PC-9 (cell line): Measurements from ENCODE around the gene ME3. TPM values are rescaled to one million over a fixed set of nuclear protein-coding genes. Genes with fewer than 3 reads are reported as not detected.

Source experiments
- BruUV-seq: library from RNA; stranded (reverse); fragments of 400-500 nt; replicated peaks from 2 replicates; lab custom pipeline; 2021; lab: Mats Ljungman, UMichigan
- CTCF ChIA-PET: fragments of 300-600 bp; sonication (Branson Sonifier 250); formaldehyde crosslinking; loops from one replicate; lab custom pipeline; 2022; ENCODE audit warnings: antibody characterized with exemption; lab: Charles Lee
- POLR2A ChIA-PET: fragments of 300-600 bp; sonication (Branson Sonifier 250); formaldehyde crosslinking; loops from one replicate; lab custom pipeline; 2022; ENCODE audit warnings: antibody characterized with exemption; ENCODE audit not compliant: unreplicated experiment; lab: Charles Lee
- DNase-seq, 2 experiments: peaks; one replicate each; pipeline versions ENCODE4 v3.0.0 to v3.0.0-alpha.2; 2015 to 2022; ENCODE audit warnings: mixed read lengths in 1 of 2
- H2AFZ ChIP-seq: fragments of 200-600 bp; sonication (generic); 2 replicates; pipeline ENCODE4 v1.8.1; 2017; ENCODE audit warnings: antibody characterized with exemption
- H3F3A ChIP-seq: fragments of 200-600 bp; sonication (generic); 2 replicates; pipeline ENCODE4 v1.8.1; 2017; ENCODE audit warnings: antibody characterized with exemption, mild to moderate bottlenecking, low read depth; ENCODE audit not compliant: insufficient read depth
- H3K27ac ChIP-seq: fragments of 200-600 bp; sonication (generic); 2 replicates; pipeline ENCODE4 v1.6.1; 2016; ENCODE audit warnings: mixed run types
- H3K27me3 ChIP-seq: fragments of 200-600 bp; sonication (generic); 2 replicates; pipeline ENCODE4 v1.6.1; 2016; ENCODE audit warnings: low read depth, mixed run types; ENCODE audit not compliant: insufficient read depth
- H3K36me3 ChIP-seq: fragments of 200-600 bp; sonication (generic); 2 replicates; pipeline ENCODE4 v1.6.1; 2016; ENCODE audit warnings: low read depth, mixed run types
- H3K4me1 ChIP-seq: fragments of 200-600 bp; sonication (generic); replicated peaks from 2 replicates; pipeline ENCODE4 v1.6.1; 2016; ENCODE audit warnings: mixed run types; ENCODE audit not compliant: insufficient read depth
- H3K4me2 ChIP-seq: fragments of 200-600 bp; sonication (generic); 2 replicates; pipeline ENCODE4 v1.6.1; 2017; ENCODE audit warnings: mixed run types
- H3K4me3 ChIP-seq: fragments of 200-600 bp; sonication (generic); 2 replicates; pipeline ENCODE4 v1.6.1; 2016; ENCODE audit warnings: mixed run types
- H3K79me2 ChIP-seq: fragments of 200-600 bp; sonication (generic); 2 replicates; pipeline ENCODE4 v1.6.1; 2017; ENCODE audit warnings: low read depth, mixed run types
- H3K9me2 ChIP-seq: fragments of 200-600 bp; sonication (generic); 2 replicates; pipeline ENCODE4 v1.8.1; 2017; ENCODE audit warnings: mild to moderate bottlenecking; ENCODE audit not compliant: insufficient read depth
- H3K9me3 ChIP-seq: fragments of 200-600 bp; sonication (generic); 2 replicates; pipeline ENCODE4 v1.8.1; 2016; ENCODE audit warnings: low read depth; ENCODE audit not compliant: insufficient read depth
- H4K20me1 ChIP-seq: fragments of 200-600 bp; sonication (generic); 2 replicates; pipeline ENCODE4 v1.8.1; 2017; ENCODE audit not compliant: insufficient read depth
- EZH2 ChIP-seq: fragments of 200-600 bp; sonication (generic); IDR thresholded peaks from 2 replicates; pipeline ENCODE4 v1.8.0; 2017; ENCODE audit warnings: antibody characterized with exemption, low read depth
- intact Hi-C: fragments of 100-400 bp; cut with micrococcal nuclease; formaldehyde crosslinking; loops from one replicate; pipeline ENCODE4 v1.10.0; 2022; ENCODE audit not compliant: unreplicated experiment
- total RNA-seq: library from RNA; stranded (reverse); gene quantifications from 2 replicates; pipeline ENCODE4 v1.2.3, GENCODE V29; 2021
- TF ChIP-seq, protein P1 (sequence below): fragments of 200-600 bp; sonication (generic); conservative IDR thresholded peaks from 2 replicates; pipeline ENCODE4 v1.6.1; 2017; ENCODE audit warnings: mixed run types, antibody characterized with exemption, mild to moderate bottlenecking, moderate library complexity

Gene ME3
- total RNA-seq, 1 experiment from 2014 or later = 34.0 TPM

DNA sequence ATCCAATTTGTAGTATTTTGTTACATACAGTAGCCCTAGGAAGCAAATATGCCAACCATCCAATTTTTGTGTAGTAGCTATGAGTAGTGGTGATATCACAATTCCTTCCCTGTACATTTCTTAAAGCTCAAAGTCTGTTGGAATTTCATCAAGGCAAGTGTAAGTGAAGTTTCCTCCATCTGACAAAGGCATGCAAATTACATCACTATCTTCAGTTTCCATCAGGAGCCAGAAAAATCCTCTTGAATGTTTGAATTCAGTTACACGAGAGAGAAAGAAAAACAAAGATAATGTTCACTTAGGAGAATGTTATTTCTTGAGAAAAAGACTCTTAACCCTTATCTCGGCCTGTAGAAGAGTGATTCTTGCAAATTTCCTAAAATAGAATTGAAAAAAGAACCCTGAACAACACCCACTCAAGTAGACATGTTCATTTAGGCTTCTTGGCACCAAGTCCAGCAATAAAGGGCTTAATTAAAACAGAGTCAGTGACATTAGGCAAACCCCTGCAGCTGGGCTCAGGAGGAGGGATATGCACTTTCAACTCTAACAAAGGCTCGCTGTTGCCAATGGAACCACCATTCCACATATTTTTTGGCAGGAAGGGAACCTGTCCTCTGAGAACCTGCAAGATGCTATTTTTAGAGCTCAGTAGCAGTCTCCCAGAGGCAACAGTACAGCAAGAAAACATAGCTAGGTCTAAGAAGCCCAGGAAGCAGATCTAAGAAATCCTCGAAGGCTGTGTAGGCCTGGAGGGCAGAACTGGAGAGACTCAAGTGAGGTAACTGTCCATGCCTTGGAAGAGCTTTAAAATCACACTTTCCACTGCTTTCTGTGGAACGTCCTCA lies 153.1 kb downstream of the ME3 start:
- peaks cover 38% of the 10 kb centered on the region for H3F3A ChIP-seq
- H3K9me2 ChIP-seq = no peaks in the 10 kb centered on the region
- BruUV-seq = no TSS peak
- no peak overlapping the region for H3K27ac ChIP-seq
- H4K20me1 ChIP-seq = no peaks in the 10 kb centered on the region
- TF ChIP-seq, protein P1, sequence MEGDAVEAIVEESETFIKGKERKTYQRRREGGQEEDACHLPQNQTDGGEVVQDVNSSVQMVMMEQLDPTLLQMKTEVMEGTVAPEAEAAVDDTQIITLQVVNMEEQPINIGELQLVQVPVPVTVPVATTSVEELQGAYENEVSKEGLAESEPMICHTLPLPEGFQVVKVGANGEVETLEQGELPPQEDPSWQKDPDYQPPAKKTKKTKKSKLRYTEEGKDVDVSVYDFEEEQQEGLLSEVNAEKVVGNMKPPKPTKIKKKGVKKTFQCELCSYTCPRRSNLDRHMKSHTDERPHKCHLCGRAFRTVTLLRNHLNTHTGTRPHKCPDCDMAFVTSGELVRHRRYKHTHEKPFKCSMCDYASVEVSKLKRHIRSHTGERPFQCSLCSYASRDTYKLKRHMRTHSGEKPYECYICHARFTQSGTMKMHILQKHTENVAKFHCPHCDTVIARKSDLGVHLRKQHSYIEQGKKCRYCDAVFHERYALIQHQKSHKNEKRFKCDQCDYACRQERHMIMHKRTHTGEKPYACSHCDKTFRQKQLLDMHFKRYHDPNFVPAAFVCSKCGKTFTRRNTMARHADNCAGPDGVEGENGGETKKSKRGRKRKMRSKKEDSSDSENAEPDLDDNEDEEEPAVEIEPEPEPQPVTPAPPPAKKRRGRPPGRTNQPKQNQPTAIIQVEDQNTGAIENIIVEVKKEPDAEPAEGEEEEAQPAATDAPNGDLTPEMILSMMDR = no peak
- TF ChIP-seq EZH2 = no peak
- DNase-seq = no peak
- H3K9me3 ChIP-seq = no peaks in the 10 kb centered on the region
- ChIA-PET CTCF (no interaction called here), POLR2A (interaction anchor here (1.0 kb wide), 1 partner anchor 153 kb away, joined by 6 read pairs; the partner anchor contains the start of gene ME3)
- no peak overlapping the region for H3K4me2 ChIP-seq
- 0 out of 2 replicates have a peak, but pooled peaks cover 8% of the 10 kb centered on the region for H3K79me2 ChIP-seq
- H3K4me3 ChIP-seq = no peak overlapping the region
- H3K36me3 ChIP-seq = no peaks in the 10 kb centered on the region
- peaks cover 56% of the 10 kb centered on the region for H3K4me1 ChIP-seq
- H2AFZ ChIP-seq = no peak overlapping the region
- H3K27me3 ChIP-seq = no peaks in the 10 kb centered on the region
- intact Hi-C loops = loop anchor here (1.0 kb wide), 1 partner anchor 22 kb away; no protein-coding TSS in a partner anchor

DNA sequence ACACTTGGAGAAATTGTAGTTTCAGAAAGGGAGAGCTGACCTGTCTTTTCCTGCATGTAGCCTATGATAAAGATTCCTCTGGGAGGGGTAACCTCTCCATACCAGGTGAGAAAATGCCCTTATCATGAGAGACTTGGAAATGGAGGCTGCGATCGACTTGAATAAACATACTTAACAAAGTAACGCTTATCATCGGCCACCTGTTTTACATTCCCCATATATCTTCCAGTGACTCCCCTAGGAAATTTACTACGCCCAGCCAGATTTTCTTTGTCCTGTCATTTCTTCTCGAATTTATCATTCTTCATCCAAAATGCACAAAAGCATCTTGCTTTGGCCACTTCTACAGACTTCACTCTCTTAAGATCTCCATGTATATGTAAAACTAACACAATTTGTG lies 154.2 kb downstream of the ME3 start:
- Histone ChIP-seq H3K4me1 (peaks cover 53% of the 10 kb centered on the region), H4K20me1 (no peaks in the 10 kb centered on the region), H3K79me2 (0 out of 2 replicates have a peak, but pooled peaks cover 4% of the 10 kb centered on the region), H3F3A (peaks cover 29% of the 10 kb centered on the region), H3K27me3 (no peaks in the 10 kb centered on the region), H3K9me2 (no peaks in the 10 kb centered on the region), H3K36me3 (no peaks in the 10 kb centered on the region), H3K4me2 (no peak overlapping the region), H3K9me3 (peaks cover 4% of the 10 kb centered on the region; the same call in 1 of the 2 replicates), H3K27ac (no peak overlapping the region), H3K4me3 (no peak overlapping the region), H2AFZ (no peak overlapping the region)
- no TSS peak for BruUV-seq
- intact Hi-C loops = no loop called here
- ChIA-PET POLR2A (interaction anchor here (1.0 kb wide), 1 partner anchor 154 kb away, joined by 6 read pairs; the partner anchor contains the start of gene ME3), CTCF (no interaction called here)
- DNase-seq = no peak
- TF ChIP-seq EZH2 = no peak
- TF ChIP-seq, protein P1 = no peak

DNA sequence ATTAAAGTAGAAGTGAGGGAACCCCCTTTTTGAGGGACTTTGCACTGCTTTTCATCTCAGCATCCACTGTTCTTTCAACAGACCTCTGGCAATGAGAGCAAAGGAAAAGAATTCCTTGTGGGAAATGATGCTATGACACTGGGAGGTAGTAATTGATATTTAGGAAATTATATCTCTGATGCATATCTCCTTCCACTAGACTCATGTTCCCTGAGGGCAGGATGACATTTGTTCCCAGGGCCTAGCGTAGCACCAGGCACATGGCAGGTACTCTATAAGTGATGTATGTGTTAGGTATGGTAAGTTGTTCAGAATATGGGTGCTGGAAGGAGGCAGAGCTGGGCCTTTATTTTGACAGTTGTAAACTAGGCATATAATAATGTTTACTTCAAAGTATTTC lies 154.9 kb downstream of the ME3 start:
- Histone ChIP-seq H2AFZ (no peak overlapping the region), H3K9me2 (no peaks in the 10 kb centered on the region), H3K36me3 (no peaks in the 10 kb centered on the region), H4K20me1 (no peaks in the 10 kb centered on the region), H3K27ac (no peak overlapping the region), H3K4me1 (peaks cover 48% of the 10 kb centered on the region), H3K27me3 (no peaks in the 10 kb centered on the region), H3K9me3 (peaks cover 4% of the 10 kb centered on the region; the same call in 1 of the 2 replicates), H3K4me2 (no peak overlapping the region), H3K4me3 (no peak overlapping the region), H3K79me2 (no peaks in the 10 kb centered on the region), H3F3A (peaks cover 25% of the 10 kb centered on the region)
- peak in 1 of 2 experiments; percentile 53 for DNase-seq
- no peak for TF ChIP-seq EZH2
- TF ChIP-seq, protein P1 = no peak
- intact Hi-C loops = no loop called here
- no TSS peak for BruUV-seq
- CTCF ChIA-PET = no interaction called here
- POLR2A ChIA-PET = interaction anchor here (0.7 kb wide), 1 partner anchor 61 kb away, joined by 3 read pairs; no protein-coding TSS in a partner anchor
